Prostate gland (tissue), 2 donors: ENCODE results near the gene LANCL3. TPM values are rescaled to one million over a fixed set of nuclear protein-coding genes. Genes with fewer than 3 reads are reported as not detected.
"Not testable (repeated sequence)": the region's sequence is repeated elsewhere in the genome, so short reads cannot be mapped to it uniquely, and the experiment has no call there.

Experiments used
- DNase-seq: peaks from one replicate; pipeline ENCODE4 v3.0.0-alpha.2; 2019; ENCODE audit warnings: low spot score
- H3K27ac ChIP-seq, 2 donors: fragments of 200-600 bp; sonication (generic); 2 replicates each; pipeline ENCODE4 v1.5.1; 2017 to 2019
- H3K27me3 ChIP-seq: fragments of 200-600 bp; sonication (generic); replicated peaks from 2 replicates; pipeline ENCODE4 v1.5.1; 2019; ENCODE audit not compliant: insufficient read depth
- H3K36me3 ChIP-seq, 2 donors: fragments of 200-600 bp; sonication (generic); 1 replicate in 1 of 2; 2 replicates in 1 of 2; pipeline versions ENCODE4 v1.5.1 to v1.8.1; 2017 to 2019
- H3K4me1 ChIP-seq: fragments of 200-600 bp; sonication (generic); replicated peaks from 2 replicates; pipeline ENCODE4 v1.5.1; 2019
- H3K4me3 ChIP-seq, 2 donors: fragments of 200-600 bp; sonication (generic); 2 replicates each; pipeline ENCODE4 v1.5.1; 2017 to 2019
- H3K9me3 ChIP-seq: fragments of 200-600 bp; sonication (generic); 2 replicates; pipeline ENCODE4 v1.5.1; 2017
- POLR2A ChIP-seq: fragments of 450-650 bp; IDR thresholded peaks from one replicate; pipeline ENCODE4 v1.6.1; 2016; ENCODE audit warnings: antibody characterized with exemption, mild to moderate bottlenecking
- POLR2AphosphoS5 ChIP-seq: sonication (generic); formaldehyde crosslinking; IDR thresholded peaks from one replicate; pipeline ENCODE4 v1.6.1; 2017; ENCODE audit warnings: antibody characterized with exemption
- WGBS: methylation state at CpG from one replicate; pipeline ENCODE4 v1.1.5; 2018; 5-methylcytosine and 5-hydroxymethylcytosine counted together
- intact Hi-C: fragments of 100-400 bp; cut with DNase I; formaldehyde crosslinking; loops from one replicate; pipeline ENCODE4 v1.14.2; 2022
- total RNA-seq, 2 donors: library from RNA; depleted of rRNA; stranded (reverse); fragments of >200 nt; gene quantifications; one replicate each; pipeline ENCODE4 v1.1.0, GENCODE V29; 2016
- TF ChIP-seq, protein P1 (sequence below), 4 experiments: fragments of 200-600 bp in 2 of 4; fragments of 450-650 bp in 2 of 4; sonication (generic) in 2 of 4; IDR thresholded peaks; 1 replicate in 3 of 4; 2 replicates in 1 of 4; pipeline ENCODE4 v1.5.1; 2016 to 2019; ENCODE audit warnings: antibody characterized with exemption in 4 of 4, mild to moderate bottlenecking in 2 of 4, moderate library complexity in 2 of 4

LANCL3 gene
- total RNA-seq, 2 donors from 2014 or later: 0.74 to 1.2 TPM

DNA sequence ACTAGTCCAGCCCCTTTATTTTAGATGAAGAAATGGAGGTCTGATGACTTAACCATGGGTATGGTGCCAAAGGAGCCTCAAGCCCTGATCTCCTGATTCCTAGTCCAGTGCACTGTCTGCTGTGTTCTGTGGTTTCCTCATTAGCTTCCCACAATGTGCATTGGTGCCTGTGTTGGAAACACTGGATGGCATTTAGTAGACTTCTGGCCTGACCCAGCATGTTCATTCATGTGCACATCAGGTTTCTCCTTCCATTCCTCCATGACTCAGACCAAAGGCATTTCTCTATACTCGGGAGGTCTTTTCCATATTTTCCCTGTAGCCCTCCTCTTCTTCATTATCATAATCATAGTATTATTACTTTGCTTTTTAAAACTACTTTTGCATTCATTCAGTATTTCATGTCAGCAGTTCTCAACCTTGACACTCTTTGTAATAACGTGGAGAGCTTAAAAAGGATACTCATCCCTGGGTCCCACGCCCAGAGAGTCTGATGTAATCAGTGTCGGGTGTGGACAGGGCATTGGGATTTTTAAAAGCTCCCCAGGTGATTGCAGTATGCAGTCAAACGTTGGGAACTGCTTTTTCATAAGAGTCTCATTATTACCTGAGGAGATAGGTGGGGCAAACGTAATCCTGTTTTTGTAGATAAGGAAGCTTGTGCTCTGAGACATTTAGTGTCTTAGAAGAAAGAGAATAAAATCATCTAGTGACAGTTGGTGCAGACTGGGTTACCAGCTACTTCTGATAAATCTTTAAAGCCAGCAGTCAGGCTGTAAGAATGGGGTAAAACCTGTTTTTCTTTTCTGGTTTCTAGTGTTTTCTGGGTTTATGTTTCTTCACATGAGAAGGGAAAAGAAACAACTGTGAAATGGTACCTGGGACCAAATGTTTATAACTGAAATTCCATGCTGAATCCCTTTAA, 73.2 kb downstream of the LANCL3 start:
- H3K27me3 ChIP-seq: no peaks in the 10 kb centered on the region
- intact Hi-C loops: no loop called here
- no peaks in the 10 kb centered on the region for H3K4me1 ChIP-seq
- no peaks in the 10 kb centered on the region for H3K36me3 ChIP-seq
- no peak overlapping the region for H3K27ac ChIP-seq
- 36% methylated on average over 6 of the region's 6 CpGs for WGBS
- H3K9me3 ChIP-seq: no peaks in the 10 kb centered on the region
- no peak overlapping the region for H3K4me3 ChIP-seq
- no peak for DNase-seq
- no peak for TF ChIP-seq POLR2A
- no peak for TF ChIP-seq POLR2AphosphoS5
- TF ChIP-seq, protein P1, sequence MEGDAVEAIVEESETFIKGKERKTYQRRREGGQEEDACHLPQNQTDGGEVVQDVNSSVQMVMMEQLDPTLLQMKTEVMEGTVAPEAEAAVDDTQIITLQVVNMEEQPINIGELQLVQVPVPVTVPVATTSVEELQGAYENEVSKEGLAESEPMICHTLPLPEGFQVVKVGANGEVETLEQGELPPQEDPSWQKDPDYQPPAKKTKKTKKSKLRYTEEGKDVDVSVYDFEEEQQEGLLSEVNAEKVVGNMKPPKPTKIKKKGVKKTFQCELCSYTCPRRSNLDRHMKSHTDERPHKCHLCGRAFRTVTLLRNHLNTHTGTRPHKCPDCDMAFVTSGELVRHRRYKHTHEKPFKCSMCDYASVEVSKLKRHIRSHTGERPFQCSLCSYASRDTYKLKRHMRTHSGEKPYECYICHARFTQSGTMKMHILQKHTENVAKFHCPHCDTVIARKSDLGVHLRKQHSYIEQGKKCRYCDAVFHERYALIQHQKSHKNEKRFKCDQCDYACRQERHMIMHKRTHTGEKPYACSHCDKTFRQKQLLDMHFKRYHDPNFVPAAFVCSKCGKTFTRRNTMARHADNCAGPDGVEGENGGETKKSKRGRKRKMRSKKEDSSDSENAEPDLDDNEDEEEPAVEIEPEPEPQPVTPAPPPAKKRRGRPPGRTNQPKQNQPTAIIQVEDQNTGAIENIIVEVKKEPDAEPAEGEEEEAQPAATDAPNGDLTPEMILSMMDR (IDR thresholded peaks at IDR 0.05): no peak

DNA sequence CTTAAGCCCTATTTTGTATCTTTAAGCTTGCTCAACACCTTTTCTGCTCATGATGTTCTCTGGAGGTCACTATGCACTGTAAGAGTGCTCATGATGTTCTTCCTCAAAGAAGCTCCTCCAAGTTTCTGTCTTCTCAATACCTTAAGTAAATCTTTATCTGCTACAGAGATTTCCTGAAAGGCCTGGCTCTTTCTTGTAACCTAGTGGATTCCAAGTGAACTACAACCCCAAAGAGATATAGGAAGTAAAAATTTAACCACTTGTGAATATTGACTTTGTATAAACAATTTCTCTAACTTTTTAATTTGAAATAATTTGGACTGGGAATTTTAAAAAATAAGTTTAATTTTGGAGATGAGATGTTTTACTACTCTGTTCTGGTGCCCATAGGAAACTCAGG, 74.8 kb downstream of the LANCL3 start:
- TF ChIP-seq POLR2AphosphoS5 (no peak), POLR2A (no peak)
- TF ChIP-seq, protein P1 (IDR thresholded peaks at IDR 0.05): no peak
- no peak overlapping the region for H3K4me3 ChIP-seq
- H3K27me3 ChIP-seq: no peaks in the 10 kb centered on the region
- H3K36me3 ChIP-seq: no peaks in the 10 kb centered on the region
- H3K9me3 ChIP-seq: no peaks in the 10 kb centered on the region
- H3K4me1 ChIP-seq: no peaks in the 10 kb centered on the region
- H3K27ac ChIP-seq: no peak overlapping the region
- intact Hi-C loops: no loop called here
- no peak for DNase-seq

DNA sequence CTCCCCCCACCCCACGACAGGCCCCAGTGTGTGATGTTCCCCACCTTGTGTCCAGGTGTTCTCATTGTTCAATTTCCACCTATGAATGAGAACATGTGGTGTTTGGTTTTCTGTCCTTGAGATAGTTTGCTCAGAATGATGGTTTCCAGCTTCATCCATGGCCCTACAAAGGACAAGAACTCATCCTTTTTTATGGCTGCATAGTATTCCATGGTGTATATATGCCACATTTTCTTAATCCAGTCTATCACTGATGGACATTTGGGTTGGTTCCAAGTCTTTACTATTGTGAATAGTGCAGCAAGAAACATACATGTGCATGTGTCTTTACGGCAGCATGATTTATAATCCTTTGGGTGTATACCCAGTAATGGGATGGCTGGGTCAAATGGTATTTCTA, 79.4 kb downstream of the LANCL3 start:
- H3K4me1 ChIP-seq, H3K9me3 ChIP-seq, H3K27ac ChIP-seq, H3K27me3 ChIP-seq, H3K36me3 ChIP-seq, H3K4me3 ChIP-seq, DNase-seq, intact Hi-C loops: not testable (repeated sequence)
- WGBS: 86% methylated on average over 2 of the region's 2 CpGs

DNA sequence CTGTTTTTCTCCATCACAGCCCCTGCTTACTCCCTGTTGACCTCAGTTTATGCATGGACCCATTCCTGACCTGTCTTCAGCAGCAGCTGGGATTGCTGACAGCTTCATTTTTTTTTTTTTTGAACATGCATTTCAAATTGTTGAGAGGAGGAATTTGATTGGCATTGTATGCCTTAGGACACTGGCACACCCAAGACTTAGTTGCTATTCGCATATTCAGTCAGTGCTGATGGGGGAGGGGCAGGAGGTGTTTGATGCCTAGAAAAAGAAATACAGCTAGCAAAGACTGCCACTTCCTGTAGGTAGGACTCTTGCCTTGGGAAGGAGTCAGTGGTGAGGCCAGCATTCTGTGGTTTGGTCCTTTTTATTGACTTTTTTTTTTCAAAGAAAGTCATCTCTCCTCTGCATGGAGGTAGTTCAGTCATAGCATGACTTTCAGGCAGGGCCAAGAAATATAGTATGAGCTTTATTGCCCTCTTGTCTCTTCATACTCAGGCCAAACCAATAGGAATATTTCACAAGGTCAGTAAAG, 80.5 kb downstream of the LANCL3 start:
- Histone ChIP-seq H3K36me3 (no peaks in the 10 kb centered on the region), H3K27ac (no peak overlapping the region), H3K9me3 (no peaks in the 10 kb centered on the region), H3K4me3 (no peak overlapping the region), H3K27me3 (no peaks in the 10 kb centered on the region), H3K4me1 (no peaks in the 10 kb centered on the region)
- TF ChIP-seq POLR2A (no peak), POLR2AphosphoS5 (no peak)
- DNase-seq: no peak
- intact Hi-C loops: no loop called here
- WGBS: 89% methylated on average over 1 of the region's 1 CpG

DNA sequence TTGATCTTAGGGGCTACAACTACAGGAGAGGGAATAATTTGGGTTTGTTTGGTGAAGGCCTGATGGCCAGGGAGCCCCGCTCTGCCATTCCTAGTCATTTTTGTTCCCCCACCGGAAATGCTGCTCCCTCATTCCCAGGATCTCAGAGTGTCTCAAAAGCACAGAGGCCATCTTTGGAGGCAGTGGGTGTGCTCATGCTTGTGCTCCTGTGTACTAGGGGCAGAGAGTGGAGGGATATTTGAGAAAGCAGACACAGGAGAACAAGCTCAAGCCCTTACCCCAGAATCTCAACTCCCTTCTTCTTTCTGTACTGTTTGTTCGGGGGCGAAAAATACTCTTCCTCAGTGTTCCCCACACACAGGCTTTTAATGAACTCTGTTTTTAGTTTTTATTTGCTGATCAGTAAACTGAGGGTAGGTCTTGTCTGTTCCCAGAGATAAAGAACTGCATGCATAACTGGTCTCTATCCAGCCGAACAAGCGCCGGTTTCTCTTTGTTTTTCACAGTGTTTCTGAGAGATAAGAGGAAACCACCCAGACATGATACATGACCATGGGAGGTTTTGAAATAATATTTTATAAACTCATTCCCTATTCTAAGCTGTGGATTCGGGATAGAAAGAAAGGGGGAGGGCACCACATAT, 81.2 kb downstream of the LANCL3 start:
- TF ChIP-seq, protein P1 (IDR thresholded peaks at IDR 0.05): no peak
- TF ChIP-seq POLR2AphosphoS5: no peak
- no peak for TF ChIP-seq POLR2A
- 71% methylated on average over 8 of the region's 8 CpGs for WGBS
- Histone ChIP-seq H3K36me3 (no peaks in the 10 kb centered on the region), H3K9me3 (no peaks in the 10 kb centered on the region), H3K4me1 (no peaks in the 10 kb centered on the region), H3K27ac (no peak overlapping the region), H3K4me3 (no peak overlapping the region), H3K27me3 (no peaks in the 10 kb centered on the region)
- intact Hi-C loops: no loop called here
- no peak for DNase-seq
